HG02678 (cell line): ENCODE results near the gene SYCE3.

ENCODE experiments used
- ATAC-seq: cut with Tn5 transposase; IDR thresholded peaks from one replicate; pipeline ENCODE4 v1.9.1; 2021; ENCODE audit warnings: mild to moderate bottlenecking, moderate library complexity; ENCODE audit not compliant: unreplicated experiment

Gene SYCE3

GRCh38 chr22:50532824-50533796 lies 29.6 kb downstream of the SYCE3 start:
- no peak for ATAC-seq

DNA sequence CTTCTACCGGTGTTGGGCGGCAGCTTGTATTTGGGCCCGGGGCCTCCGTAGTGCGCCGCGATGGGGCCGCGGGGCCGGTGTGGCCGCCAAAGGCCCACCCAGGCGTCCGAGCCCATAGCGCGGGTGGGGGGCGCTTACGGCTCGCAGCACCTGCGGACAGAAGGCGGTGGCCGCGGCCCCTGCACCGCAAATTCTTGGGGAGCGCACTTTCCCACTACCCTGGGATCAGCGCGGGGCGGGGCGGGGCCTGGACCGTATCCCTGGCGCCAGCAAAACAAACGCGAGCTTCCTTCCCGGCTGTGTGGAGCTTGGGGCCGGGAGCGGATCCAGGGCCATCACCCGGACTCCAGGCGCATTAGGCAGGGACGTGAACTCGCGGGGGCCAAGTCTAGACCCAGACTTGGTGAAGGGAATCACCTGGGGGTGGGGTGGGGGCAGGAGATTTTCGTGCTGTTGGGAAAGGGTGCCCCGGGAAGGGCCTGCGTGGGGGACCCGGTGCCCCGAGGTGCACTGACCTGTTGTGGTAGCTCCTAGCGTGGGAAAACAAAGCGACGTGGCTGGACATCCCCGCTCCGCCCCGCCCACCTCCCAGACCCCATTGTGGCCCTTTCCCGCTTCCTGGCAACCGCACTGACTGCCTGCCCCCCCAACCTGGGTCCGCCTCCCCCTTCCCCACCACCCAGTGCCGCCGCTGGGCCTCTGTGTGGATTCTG lies 30.6 kb downstream of the SYCE3 start:
- ATAC-seq = no peak

DNA sequence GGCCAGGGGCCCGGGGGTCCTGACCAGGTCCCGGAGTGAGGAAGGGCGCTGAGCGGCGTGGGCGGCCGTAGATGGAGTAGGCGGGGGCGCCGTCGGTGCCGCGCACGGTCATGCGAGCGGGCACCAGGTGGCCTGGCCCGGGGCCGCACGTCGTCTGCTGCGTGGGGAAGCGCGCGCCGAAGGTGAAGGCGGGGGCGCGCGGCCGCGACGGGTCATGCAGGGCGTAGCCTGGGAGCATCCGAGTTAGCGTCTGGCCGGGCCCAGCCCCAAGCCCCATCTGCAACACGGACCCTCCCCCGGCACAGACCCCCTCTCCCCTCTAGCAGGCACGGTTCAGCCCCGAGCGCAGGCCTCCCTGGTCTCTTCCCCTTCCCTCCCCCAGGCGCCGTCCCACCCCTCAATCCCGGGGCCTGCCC lies 31.2 kb downstream of the SYCE3 start:
- ATAC-seq = peak; percentile 31

DNA sequence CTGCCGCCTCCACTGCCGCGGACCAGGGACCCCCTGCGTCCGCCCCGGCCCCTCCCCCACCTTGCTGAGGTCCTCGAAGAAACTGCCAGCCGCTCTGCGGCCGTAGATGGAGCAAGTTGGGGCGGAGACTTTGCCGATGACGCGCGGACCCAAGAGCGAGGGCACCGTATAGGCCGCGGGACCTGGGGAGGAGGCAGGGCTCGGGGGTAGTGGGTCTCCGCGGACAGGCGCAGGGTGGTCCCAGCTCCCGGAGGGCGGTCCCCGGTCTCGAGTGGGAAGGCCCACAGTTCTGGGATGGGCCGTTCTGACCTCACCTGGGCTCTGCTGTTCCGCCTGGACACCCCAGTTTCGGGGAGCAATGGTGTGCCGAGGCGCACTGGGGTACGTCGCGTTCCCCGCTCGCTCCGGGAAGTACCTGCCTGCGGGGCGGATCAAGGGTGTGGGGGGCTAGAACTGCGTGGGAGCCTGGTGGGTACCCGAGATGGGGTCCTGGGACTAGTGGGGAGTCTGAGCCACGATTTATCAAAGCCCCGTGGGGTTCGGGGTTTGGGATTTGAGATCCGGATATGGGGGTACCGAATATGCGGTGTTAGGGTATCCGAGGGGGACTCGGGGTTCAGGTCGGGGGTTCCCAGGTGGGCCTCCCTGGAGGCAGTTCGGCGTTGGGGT lies 31.7 kb downstream of the SYCE3 start:
- no peak for ATAC-seq

DNA sequence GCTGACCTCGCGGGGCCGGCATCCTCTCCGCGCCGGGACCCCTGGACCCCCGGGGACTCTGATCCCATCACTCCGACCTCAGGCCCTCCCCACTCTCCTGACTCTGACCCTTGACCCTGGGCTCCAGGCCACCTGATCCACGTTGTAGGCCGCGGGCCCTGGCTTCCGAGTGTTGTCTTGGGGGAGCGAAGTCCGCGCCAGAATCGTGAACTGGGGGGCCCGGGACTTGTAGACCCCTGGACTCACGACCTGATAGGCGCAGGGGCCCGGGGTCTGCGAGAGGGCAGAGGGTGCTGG lies 32.2 kb downstream of the SYCE3 start:
- no peak for ATAC-seq

DNA sequence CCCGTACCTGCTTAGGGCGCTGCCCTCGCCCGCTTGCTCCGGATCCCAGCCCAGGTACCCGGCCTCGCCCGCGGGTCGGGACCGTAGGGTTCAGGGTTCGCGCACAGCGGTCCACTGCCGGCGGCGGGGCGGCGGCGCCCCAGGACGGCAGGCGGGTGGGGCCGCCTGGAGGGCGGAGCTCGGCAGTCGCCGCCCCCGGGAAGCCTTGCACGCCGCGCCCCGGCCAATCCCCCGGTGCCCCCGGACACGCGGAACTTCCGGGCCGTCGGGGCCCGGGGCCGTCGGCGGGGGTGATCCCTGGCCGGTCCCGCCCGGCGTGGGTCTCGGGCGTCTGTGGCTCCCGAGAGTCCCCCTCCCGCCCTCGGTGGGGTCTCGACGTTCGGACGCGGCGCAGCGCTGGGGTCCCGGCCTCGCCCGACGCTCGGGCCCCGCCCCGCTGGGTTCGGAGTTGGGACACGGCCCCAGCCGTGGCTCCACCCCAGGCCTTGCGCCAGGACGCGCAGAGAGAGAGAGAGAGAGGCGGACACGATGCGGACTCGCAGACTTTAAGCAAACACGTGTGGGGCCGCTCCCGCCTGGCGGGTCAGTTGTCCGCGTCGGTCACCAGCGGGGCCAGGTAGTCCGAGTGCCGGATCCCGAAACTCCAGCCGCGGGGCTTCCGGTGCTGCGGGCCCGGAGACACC lies 32.7 kb downstream of the SYCE3 start, which contains the start of gene TYMP:
Gene TYMP, minus strand, starts transcription at position 116 of the 683 bp plus-strand sequence. CDS start 303 bp downstream, outside the sequence.
- peak; percentile 22 for ATAC-seq

DNA sequence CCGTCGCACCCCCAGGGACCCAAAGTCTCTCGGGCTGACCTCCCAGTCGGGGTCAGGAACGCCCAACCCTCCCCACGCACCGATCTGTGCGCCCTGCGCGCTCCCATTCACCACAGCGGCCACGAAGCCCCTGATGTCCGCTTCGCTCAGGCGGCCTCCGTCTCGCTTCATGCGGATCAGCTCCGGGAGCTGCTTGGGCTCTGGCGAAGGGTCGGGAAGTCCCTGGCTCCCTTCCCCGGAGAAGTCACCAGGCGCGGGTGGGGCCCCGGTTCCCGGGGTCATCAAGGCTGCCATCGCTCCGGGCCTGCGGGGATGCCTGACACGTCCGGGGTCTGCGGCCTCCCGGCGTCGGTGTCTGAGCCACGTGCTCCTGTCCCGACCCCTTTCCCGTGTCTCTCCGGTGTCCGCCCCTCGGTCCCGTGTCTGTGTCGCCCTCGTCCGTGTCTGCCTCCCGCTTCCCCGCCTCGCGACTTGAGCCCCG lies 33.3 kb downstream of the SYCE3 start:
- ATAC-seq = no peak

GRCh38 chr22:50528682-50529415 lies 33.9 kb downstream of the SYCE3 start:
- no peak for ATAC-seq

DNA sequence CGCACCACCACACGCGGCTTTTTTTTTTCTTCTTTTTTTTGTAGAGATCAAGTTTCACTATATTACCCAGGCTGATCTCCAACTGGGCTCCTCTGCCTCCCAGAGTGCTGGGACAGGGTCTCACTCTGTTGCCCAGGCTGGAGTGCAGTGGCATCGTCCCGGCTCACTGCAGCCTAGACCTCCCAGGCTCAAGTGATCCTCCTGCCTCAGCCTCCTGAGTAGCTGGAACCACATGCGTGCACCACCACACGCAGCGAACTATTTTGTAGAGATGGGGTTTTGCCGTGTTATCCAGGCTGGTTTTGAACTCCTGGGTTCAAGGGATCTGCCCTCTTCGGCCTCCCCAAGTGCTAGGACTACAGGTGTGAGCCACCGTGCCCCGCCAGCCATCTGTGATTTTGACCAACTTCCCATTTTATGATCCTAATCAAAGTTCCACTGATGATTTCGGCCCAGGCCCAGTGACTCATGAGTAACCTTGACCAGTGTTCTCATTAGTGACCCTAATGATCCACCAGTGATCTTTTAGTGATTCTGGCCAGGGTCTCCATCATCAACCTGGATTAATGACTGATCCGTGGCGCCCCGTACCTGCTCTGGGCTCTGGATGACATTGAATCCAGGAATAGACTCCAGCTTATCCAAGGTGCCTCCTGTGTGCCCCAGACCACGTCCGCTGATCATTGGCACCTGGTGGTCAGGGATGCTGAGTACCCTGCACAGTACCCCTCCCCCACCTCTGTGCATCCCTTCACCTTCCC lies 34.6 kb downstream of the SYCE3 start:
- ATAC-seq = no peak

DNA sequence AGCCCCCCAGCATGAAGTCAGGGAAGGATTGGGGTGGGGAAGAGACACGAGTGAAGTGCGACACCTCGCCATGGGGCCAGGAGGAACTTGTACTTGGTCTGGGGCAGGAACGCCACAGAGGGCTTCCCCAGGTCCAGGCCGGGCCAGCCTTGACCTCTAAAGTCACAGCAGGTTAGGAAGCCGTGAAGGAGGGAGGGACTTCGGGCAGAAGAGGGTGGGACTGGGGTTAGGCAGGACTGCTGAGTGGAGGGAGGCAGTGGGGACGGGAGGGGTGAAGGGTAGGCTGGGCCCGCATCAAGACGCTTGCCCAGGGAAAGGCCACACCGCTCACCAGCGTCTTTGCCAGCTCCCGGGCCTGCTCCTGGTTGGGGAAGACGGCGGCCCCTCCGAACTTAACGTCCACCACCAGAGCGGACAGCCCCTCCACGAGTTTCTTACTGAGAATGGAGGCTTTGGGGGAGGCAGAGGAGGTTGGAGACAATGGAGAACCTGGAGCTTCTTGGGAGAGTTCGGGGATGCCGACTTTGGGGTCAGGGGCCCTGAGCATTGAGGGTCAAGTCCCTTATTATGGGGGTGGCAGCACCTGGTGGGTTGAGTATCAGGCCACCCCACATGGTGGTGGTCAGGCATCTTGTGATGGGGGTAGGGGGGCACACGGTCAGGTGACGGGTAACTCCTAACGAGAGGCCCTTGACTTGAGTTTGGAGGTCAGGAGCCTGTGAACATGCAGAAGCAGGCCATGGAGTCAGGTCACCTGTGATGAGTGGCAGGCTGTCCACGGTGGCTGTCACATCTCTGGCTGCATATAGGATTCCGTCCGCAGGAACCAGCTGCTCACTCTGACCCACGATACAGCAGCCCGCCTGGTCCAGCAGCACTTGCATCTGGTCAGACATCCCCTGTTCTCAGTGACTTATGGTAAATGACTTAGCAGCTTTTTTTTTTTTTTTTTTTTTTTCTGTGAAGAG lies 35.6 kb downstream of the SYCE3 start:
- ATAC-seq = no peak

GRCh38 chr22:50526108-50526833 lies 36.4 kb downstream of the SYCE3 start:
- ATAC-seq = peak; percentile 26

DNA sequence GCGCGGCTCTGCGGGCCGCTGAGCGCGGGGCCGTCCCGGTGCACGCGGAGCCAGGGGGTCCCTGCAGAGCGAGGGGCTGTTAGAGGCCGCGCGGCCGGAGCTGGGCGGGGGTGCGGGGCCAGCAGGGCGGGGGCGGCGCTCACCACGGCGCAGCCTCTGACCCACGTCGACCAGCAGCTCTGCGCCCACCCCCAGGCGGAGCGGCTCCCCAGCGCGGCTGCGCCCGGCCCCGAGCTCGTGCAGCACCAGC lies 36.9 kb downstream of the SYCE3 start:
- ATAC-seq = no peak

DNA sequence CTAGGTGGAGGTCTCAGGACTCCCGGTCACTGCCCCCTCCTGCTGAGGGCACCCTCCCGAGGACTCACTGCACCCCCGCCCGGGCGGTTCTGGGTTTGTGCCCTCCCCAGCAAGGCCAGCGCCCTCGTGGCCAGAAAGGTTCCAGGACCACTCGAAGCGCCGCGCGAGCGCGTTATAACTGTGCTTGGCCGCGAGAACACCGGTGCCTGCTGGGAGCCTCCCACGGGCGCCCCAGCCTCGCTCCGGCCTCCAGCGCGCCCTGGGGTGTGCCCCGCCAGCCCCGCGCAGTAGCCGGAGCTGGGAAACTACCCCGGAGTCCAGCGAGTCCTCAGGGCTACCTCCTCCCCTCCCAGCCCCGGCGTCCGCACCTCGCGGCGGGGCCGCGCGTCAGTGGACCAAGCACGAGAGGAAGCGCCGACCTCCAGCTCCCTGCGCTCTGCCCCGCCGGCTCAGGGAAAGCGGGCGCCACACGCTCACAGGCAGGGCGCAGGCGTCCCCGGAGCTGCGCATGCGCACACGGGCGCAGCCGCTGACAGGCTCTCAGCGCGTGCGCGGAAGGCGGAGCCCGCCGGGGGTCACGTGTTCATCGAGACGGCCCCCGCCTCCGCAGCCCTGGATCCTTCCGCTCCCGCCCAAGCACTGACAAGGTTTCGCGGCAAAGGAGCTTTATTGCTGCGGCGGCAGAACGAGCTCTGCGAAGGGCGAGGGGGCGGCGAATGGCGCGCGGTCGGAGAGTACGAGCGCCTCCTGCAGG lies 37.4 kb downstream of the SYCE3 start, which contains the start of gene SCO2:
Gene SCO2, minus strand, starts transcription at position 495 of the 754 bp plus-strand sequence. CDS start 1,187 bp downstream, outside the sequence.
- peak; percentile 47 for ATAC-seq

DNA sequence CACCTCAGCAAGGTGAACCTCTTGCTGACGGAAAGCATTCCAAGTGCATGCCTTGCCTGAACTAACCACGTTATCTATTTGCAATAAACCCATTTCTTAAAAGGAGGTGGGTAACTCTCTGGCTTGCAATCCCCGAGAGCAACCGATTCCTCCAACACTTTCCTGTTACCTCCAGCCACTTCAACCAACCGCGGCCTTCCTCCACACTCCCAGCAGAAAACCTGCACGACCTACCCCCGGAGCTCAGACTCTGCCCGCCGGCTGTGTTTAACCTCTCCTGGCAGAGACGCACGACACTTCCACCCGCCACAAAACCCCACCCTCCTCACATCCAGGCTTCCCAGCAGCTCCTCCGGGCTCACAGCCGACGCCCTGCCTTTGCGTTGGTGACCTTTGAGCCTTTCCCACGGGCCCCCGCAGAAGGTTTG lies 38.0 kb downstream of the SYCE3 start:
- no peak for ATAC-seq

DNA sequence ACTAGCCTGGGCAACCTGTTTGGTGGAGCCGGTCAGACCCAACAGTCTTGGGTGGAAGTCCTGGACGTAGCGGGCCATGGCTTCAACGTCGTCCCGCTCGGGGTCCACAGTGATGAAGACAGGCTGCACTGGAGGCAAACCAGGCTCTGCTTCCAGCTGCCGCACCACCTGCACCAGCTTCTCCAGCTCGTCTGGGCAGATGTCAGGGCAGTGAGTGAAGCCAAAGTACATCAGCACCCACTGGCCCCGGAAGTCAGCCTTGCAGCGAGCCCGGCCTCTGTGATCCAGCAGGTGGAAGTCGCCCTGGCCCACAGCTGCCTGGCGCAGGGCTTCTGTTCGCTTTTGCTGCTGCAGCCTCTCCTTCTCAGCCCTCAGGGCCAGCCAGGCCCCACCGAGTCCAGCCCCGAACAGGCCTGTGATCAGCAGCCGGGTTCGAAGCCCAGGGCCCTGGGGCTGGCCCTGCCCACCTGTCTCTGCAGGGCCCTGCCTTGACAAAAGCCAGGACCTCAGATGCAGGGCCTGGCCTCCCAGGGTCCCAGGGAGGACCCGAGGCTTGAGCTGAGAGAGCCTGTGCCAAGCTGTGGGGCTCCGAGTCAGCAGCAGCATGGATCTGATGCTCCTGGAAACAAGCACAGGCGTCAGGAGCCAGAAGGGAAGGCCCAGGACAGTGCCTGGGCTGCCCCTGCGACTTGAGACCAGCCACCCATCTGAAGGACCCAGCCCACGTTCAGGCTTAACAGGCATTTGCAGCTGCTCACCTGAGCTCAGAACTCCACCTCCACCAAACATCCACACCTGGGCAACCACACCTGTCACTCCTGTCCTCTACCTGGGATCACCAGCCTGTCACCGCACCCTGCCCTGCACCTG lies 38.7 kb downstream of the SYCE3 start:
- ATAC-seq = no peak

- ATAC-seq = no peak
Observed at GRCh38 chr22:50523458-50523805, 39.3 kb downstream of the SYCE3 start.
